BJ (cell line): ENCODE data around the gene CDH22. TPM values are rescaled to one million over a fixed set of nuclear protein-coding genes. Genes with fewer than 3 reads are reported as not detected.

Experiments used
- CTCF ChIA-PET: fragments of 350-600 bp; formaldehyde crosslinking; extraction: SDS; loops from one replicate; lab custom pipeline; 2021; ENCODE audit warnings: antibody characterized with exemption, inconsistent platforms; lab: Yijun Ruan, JAX
- POLR2A ChIA-PET: fragments of 300-600 bp; sonication (Branson Sonifier 250); formaldehyde crosslinking; extraction: SDS; loops from one replicate; lab custom pipeline; 2021; ENCODE audit warnings: antibody characterized with exemption; lab: Charles Lee
- DNase-seq: peaks from one replicate; pipeline ENCODE4 v3.0.0-alpha.2; 2011; ENCODE audit warnings: low read depth
- H3K27me3 ChIP-seq: 2 replicates; pipeline ENCODE4 v1.6.0; 2011; ENCODE audit warnings: low read length; ENCODE audit not compliant: control insufficient read depth, insufficient read depth
- H3K36me3 ChIP-seq: 2 replicates; pipeline ENCODE4 v1.5.1; 2011; ENCODE audit warnings: low read length; ENCODE audit not compliant: control insufficient read depth, insufficient read depth
- H3K4me3 ChIP-seq: 2 replicates; pipeline ENCODE4 v1.5.1; 2011; ENCODE audit warnings: low read depth, mild to moderate bottlenecking, control low read depth, low read length
- polyA plus RNA-seq: library from polyadenylated mRNA; depleted of rRNA; stranded (reverse); fragments of >200 nt; gene quantifications from 2 replicates; pipeline ENCODE4 v1.2.3, GENCODE V29; 2011
- TF ChIP-seq, protein P1 (sequence below): IDR thresholded peaks from 2 replicates; pipeline ENCODE4 v1.5.1; 2011; ENCODE audit warnings: low read depth, mild to moderate bottlenecking, control low read depth, inconsistent platforms, low read length, moderate library complexity; ENCODE audit not compliant: insufficient read depth

The CDH22 gene
- polyA plus RNA-seq, 1 experiment: not detected

DNA sequence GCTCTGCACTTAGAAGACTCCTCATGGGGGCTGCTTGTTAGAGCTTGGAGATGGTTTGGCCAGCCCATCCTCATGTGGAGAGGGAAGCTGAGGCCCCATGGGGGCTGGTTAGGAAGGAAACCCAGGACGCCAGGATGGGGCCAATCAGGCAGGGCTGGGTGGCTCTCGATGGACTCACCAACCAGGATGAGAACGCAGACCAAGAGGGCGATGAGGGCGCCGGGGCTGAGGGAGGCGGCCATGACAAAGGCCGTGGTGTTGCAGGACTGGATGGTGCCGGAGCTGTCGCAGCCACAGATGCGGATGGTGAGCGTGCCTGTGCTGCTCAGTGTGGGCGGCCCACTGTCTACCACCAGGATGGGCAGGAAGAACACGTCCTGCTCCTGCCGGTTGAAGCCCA, 130.5 kb downstream of the CDH22 start:
- POLR2A ChIA-PET: no interaction called here
- peaks cover 23% of the 10 kb centered on the region for H3K27me3 ChIP-seq

DNA sequence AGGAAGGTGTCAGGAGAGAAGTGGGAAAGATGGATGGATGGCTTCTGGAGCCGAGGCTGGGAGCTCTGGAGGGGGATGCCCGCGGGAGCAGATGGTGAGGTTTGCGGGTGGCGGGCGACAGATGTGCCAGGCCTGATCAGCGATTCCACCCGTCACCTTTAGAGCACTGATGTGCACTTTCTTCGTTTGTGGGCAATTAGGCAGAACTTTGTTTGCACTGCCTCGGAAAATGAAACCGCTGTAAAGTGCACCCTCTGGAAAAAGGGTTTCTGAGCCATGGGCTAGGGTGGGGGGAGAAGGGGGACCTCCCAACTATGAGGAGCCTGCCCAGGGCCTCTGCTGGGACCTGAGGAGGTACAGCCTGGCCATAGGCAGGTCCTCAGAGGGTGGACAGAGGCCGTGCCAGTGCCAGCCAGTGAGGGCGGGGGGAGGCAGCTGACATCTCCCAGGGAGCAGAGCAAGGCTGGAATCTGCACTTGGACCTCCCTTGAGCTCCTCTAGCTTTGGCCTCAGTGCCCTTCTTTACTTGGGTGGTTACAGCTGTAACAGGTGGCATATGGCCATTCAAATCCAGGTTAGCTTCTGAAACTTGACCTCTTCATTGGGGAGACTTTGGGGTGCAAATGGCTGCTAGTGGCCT, 131.4 kb downstream of the CDH22 start:
- Histone ChIP-seq H3K4me3 (no peak overlapping the region), H3K36me3 (no peaks in the 10 kb centered on the region), H3K27me3 (peaks cover 19% of the 10 kb centered on the region)
- TF ChIP-seq, protein P1, sequence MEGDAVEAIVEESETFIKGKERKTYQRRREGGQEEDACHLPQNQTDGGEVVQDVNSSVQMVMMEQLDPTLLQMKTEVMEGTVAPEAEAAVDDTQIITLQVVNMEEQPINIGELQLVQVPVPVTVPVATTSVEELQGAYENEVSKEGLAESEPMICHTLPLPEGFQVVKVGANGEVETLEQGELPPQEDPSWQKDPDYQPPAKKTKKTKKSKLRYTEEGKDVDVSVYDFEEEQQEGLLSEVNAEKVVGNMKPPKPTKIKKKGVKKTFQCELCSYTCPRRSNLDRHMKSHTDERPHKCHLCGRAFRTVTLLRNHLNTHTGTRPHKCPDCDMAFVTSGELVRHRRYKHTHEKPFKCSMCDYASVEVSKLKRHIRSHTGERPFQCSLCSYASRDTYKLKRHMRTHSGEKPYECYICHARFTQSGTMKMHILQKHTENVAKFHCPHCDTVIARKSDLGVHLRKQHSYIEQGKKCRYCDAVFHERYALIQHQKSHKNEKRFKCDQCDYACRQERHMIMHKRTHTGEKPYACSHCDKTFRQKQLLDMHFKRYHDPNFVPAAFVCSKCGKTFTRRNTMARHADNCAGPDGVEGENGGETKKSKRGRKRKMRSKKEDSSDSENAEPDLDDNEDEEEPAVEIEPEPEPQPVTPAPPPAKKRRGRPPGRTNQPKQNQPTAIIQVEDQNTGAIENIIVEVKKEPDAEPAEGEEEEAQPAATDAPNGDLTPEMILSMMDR: no peak
- DNase-seq: no peak
- ChIA-PET CTCF (interaction anchor here (1.9 to 3.4 kb wide), 2 partner anchors 154 to 162 kb away, joined by 4 to 9 read pairs; no protein-coding TSS in a partner anchor), POLR2A (interaction anchor here (0.6 kb wide), 1 partner anchor 348 kb away, joined by 4 read pairs; no protein-coding TSS in a partner anchor)

More for the DNA sequence above, 130.5 kb downstream of the CDH22 start:
- DNase-seq: no peak
- Histone ChIP-seq H3K36me3 (no peaks in the 10 kb centered on the region), H3K4me3 (no peak overlapping the region)
- TF ChIP-seq, protein P1: no peak
- CTCF ChIA-PET: interaction anchor here (1.9 to 3.4 kb wide), 2 partner anchors 155 to 163 kb away, joined by 4 to 9 read pairs; no protein-coding TSS in a partner anchor

DNA sequence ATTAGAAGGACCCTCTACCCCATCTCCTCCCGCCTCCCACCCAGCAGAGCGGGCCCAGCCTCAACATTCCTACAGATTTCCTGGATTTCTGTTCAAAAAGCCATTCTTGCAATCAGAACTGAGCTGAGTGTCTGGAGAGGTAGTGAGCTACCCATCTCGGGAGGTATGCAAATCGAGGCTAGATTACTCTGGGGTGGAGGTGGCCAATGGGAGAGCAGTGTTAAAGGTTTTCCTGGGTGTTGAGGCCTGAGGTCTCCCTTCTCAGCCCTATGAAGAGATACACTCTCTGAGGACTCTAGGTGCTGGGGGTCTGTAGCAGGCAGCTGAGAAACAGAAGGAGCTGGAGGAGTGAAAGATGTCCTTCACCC, 133.2 kb downstream of the CDH22 start:
- TF ChIP-seq, protein P1: no peak
- DNase-seq: no peak
- peaks cover 20% of the 10 kb centered on the region for H3K27me3 ChIP-seq
- POLR2A ChIA-PET: no interaction called here
- H3K4me3 ChIP-seq: no peak overlapping the region
- CTCF ChIA-PET: interaction anchor here (0.6 to 3.4 kb wide), 11 partner anchors 13 to 192 kb away, joined by 3 to 16 read pairs (median 3); no protein-coding TSS in a partner anchor
- H3K36me3 ChIP-seq: no peaks in the 10 kb centered on the region

DNA sequence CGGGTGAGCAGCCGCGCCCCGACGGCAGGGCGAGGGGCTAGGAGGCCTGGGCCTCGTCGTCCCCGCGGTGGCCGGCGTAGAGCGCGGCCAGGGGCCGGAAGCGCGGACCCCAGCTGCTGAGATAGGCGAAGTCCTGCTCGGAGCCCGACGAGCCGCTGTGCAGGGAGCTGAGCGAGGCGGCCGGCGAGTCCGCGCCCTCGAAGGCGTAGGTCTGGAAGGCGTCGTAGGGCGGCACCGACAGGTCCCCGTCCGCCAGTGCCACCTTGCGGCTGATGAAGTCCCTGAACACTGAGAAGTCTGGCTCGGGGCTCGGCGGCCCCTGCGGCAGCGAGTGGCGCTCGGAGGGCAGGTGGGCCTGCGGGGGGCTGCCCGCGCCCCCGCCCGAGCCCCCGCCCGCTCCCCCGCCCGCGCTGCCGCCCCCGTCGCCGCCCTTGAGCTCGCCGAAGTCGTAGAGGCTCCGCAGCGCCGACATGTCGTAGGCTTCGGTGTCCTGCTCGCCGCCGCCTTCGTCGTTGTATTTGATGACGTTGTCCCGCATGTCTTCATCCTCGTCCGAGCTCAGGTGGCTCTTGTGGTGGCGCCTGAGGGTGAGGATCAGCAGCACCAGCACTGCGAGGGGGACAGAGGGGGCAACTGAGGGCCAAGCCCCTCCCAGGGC, 133.7 kb downstream of the CDH22 start:
- no peak overlapping the region for H3K4me3 ChIP-seq
- ChIA-PET CTCF (interaction anchor here (0.8 to 2.9 kb wide), 7 partner anchors 12 to 160 kb away, joined by 3 to 16 read pairs (median 4); no protein-coding TSS in a partner anchor), POLR2A (no interaction called here)
- no peaks in the 10 kb centered on the region for H3K36me3 ChIP-seq
- peaks cover 18% of the 10 kb centered on the region for H3K27me3 ChIP-seq
- TF ChIP-seq, protein P1: peak; percentile 65
- DNase-seq: no peak
